ENCODE measurements around the gene ULK4. TPM values are rescaled to one million over a fixed set of nuclear protein-coding genes. Genes with fewer than 3 reads are reported as not detected.

The ULK4 gene
- total RNA-seq, 1 donor from 2014 or later, result 18.6 TPM

- no peak overlapping the region for H3K27ac Mint-ChIP-seq
- intact Hi-C loops (cut with micrococcal nuclease), result no loop called here
- ATAC-seq (ENCODE audit: low read depth) (no peak), DNase-seq (no peak)
- H3K36me3 Mint-ChIP-seq (ENCODE audit: low read depth), result no peaks in the 10 kb centered on the region
- ChIA-PET CTCF (no interaction called here), POLR2A (no interaction called here)
- H3K4me3 Mint-ChIP-seq, result no peak overlapping the region
- no peaks in the 10 kb centered on the region for H3K4me1 Mint-ChIP-seq
- no peaks in the 10 kb centered on the region for H3K9me3 Mint-ChIP-seq
- TF ChIP-seq CTCF (IDR thresholded peaks at IDR 0.05), result no peak
- H3K27me3 Mint-ChIP-seq, result no peaks in the 10 kb centered on the region
Measured at GRCh38 chr3:41363830-41364523, 597.9 kb downstream of the ULK4 start.

DNA sequence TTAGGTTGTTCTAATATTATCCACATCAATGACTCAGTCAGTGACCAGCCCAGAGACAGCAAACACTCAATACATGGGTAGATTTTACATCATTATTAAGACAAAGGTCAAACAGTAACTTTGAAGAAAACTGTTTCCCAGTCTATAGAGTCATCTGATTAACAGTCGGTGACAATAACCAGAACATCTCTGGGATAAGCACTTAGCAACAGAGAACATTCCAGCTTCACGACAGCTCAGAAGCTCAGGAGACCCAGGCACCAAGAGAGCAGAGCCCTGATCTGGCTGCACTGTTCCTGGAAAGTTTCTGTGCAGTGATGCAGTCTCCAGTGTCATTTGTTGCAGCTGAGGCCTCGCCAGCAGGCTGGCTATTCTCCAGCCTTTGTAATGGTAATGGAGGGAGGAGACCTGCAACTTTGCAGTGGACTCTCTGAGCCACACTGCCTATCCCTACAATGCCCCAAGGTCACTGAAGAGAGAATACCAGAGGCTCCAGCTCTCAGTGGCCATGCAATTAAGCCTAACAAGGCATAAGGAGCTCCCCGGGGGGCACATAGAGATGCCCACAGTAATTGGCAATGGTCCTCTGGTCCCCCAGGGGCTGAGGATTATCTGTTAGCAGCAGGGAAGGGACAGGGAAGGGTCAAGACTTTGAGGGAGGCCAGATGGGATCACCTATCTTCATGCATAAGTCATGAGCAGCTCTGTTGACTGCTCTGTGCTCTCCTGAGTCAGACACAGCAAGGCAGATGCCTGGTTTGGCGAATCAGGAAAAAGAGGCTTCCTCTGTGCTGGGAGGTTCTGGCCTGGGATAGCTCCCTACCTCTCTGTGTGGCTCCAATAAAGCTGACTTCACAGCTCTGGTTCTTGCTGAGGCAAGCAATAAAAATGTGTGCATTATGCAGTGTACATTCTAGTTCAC, 599.0 kb downstream of the ULK4 start:
- POLR2A ChIA-PET, result no interaction called here
- CTCF ChIA-PET, result no interaction called here
- intact Hi-C loops (cut with micrococcal nuclease), result no loop called here

DNA sequence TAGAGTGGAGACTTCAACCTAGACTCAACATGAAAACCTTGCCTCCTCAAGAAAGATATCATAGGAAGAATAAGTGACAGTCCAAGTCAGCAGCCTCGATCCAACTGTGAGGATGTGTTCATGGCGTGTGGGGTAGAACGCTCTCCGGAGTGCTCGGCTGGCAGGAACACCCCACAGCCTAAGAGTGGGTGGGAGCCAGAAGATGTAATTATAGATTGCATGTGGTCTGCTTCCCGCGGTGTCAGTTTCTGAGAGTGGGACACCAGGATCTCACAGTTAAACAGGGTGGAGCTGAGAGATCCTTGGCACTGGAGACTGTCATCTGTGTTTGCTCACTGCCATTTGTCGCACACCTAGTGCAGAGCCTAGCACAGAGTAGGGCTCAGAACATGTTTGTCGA, 604.6 kb downstream of the ULK4 start:
- intact Hi-C loops (cut with micrococcal nuclease), result no loop called here
- Mint-ChIP-seq H3K27me3 (no peaks in the 10 kb centered on the region), H3K36me3 (ENCODE audit: low read depth) (no peaks in the 10 kb centered on the region), H3K4me1 (no peaks in the 10 kb centered on the region), H3K9me3 (no peaks in the 10 kb centered on the region), H3K27ac (no peak overlapping the region), H3K4me3 (no peak overlapping the region)
- no peak for DNase-seq
- ATAC-seq (ENCODE audit: low read depth), result no peak
- CTCF ChIA-PET, result no interaction called here
- TF ChIP-seq CTCF (IDR thresholded peaks at IDR 0.05), result no peak
- POLR2A ChIA-PET, result no interaction called here

More for the DNA sequence above, 599.0 kb downstream of the ULK4 start:
- no peak for ATAC-seq (ENCODE audit: low read depth)
- Mint-ChIP-seq H3K4me3 (no peak overlapping the region), H3K27ac (no peak overlapping the region), H3K9me3 (no peaks in the 10 kb centered on the region), H3K27me3 (no peaks in the 10 kb centered on the region), H3K36me3 (ENCODE audit: low read depth) (no peaks in the 10 kb centered on the region), H3K4me1 (no peaks in the 10 kb centered on the region)
- no peak for DNase-seq
- TF ChIP-seq CTCF (IDR thresholded peaks at IDR 0.05), result no peak

DNA sequence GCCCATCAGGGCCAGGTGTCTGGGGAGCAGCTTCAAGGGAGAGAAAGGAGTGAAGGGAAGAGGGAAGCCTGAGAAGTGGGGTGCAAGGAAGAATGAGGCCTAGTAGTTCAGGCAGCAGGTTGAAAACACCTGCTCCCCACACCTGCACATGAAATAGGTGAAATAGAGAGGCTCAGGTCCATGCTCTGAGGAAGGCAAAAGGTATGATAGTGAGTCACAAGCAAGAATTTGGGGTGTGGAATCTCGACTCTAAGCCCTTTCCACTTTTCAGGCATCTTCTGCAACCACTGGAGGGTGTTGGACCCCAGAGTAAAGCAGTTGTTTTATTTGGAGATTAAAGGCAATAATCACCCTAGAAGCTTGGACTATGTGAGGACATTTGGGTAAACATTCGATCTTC, 605.1 kb downstream of the ULK4 start:
- no peak for TF ChIP-seq CTCF (IDR thresholded peaks at IDR 0.05)
- Mint-ChIP-seq H3K36me3 (ENCODE audit: low read depth) (no peaks in the 10 kb centered on the region), H3K27ac (no peak overlapping the region), H3K4me1 (no peaks in the 10 kb centered on the region), H3K4me3 (no peak overlapping the region), H3K27me3 (no peaks in the 10 kb centered on the region), H3K9me3 (no peaks in the 10 kb centered on the region)
- intact Hi-C loops (cut with micrococcal nuclease), result no loop called here
- ChIA-PET CTCF (no interaction called here), POLR2A (no interaction called here)
- DNase-seq, result no peak
- ATAC-seq (ENCODE audit: low read depth), result no peak

DNA sequence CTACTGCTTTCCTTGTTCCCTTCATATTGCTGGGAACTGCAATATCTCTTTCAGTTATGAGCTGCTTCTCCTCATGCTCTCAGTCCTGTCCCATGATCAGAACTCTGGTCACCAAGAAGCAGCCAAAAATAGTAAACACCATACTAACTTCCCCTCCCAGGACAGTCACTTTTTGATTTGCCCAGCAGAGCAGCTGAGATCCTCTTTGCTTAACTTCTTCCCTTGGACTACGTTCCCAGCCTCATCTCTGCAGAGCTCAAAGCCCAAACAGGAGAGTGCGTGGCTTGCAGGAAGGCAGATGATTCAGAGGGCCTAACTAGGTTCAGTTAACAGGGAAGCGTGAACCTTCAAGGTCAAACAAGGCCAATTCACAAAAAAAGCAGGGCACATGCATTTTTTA, 609.4 kb downstream of the ULK4 start:
- H3K27me3 Mint-ChIP-seq, result no peaks in the 10 kb centered on the region
- CTCF ChIA-PET, result no interaction called here
- intact Hi-C loops (cut with micrococcal nuclease), result no loop called here

More for the DNA sequence above, 609.4 kb downstream of the ULK4 start:
- no peak for ATAC-seq (ENCODE audit: low read depth)
- Mint-ChIP-seq H3K27ac (no peak overlapping the region), H3K4me1 (no peaks in the 10 kb centered on the region), H3K4me3 (no peak overlapping the region), H3K36me3 (ENCODE audit: low read depth) (no peaks in the 10 kb centered on the region), H3K9me3 (no peaks in the 10 kb centered on the region)
- no peak for TF ChIP-seq CTCF (IDR thresholded peaks at IDR 0.05)
- no peak for DNase-seq
- POLR2A ChIA-PET, result no interaction called here
